ENCODE results near the gene POLR2I. TPM values are rescaled to one million over a fixed set of nuclear protein-coding genes. Genes with fewer than 3 reads are reported as not detected.

Gene POLR2I
- total RNA-seq, 1 donor from 2014 or later, result 85.8 TPM

- H3K4me1 Mint-ChIP-seq (ENCODE audit: low read depth), result peaks cover 15% of the 10 kb centered on the region
- H3K27ac Mint-ChIP-seq, result no peak overlapping the region
- H3K36me3 Mint-ChIP-seq (ENCODE audit: insufficient read depth), result peaks cover 13% of the 10 kb centered on the region
- H3K4me3 Mint-ChIP-seq (ENCODE audit: low read depth), result no peak overlapping the region
- no peaks in the 10 kb centered on the region for H3K9me3 Mint-ChIP-seq (ENCODE audit: low read depth)
- TF ChIP-seq, protein P1, sequence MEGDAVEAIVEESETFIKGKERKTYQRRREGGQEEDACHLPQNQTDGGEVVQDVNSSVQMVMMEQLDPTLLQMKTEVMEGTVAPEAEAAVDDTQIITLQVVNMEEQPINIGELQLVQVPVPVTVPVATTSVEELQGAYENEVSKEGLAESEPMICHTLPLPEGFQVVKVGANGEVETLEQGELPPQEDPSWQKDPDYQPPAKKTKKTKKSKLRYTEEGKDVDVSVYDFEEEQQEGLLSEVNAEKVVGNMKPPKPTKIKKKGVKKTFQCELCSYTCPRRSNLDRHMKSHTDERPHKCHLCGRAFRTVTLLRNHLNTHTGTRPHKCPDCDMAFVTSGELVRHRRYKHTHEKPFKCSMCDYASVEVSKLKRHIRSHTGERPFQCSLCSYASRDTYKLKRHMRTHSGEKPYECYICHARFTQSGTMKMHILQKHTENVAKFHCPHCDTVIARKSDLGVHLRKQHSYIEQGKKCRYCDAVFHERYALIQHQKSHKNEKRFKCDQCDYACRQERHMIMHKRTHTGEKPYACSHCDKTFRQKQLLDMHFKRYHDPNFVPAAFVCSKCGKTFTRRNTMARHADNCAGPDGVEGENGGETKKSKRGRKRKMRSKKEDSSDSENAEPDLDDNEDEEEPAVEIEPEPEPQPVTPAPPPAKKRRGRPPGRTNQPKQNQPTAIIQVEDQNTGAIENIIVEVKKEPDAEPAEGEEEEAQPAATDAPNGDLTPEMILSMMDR (IDR thresholded peaks at IDR 0.05; ENCODE audit: unreplicated experiment), result no peak
- no peaks in the 10 kb centered on the region for H3K27me3 Mint-ChIP-seq
- DNase-seq (ENCODE audit: low spot score, unreplicated experiment), result no peak
These were observed 37.3 kb upstream of the POLR2I start for GRCh38 chr19:36152019-36152351.

GRCh38 chr19:36151144-36152018 is 36.7 kb upstream of the POLR2I start:
- H3K27me3 Mint-ChIP-seq, result no peaks in the 10 kb centered on the region
- H3K9me3 Mint-ChIP-seq (ENCODE audit: low read depth), result no peaks in the 10 kb centered on the region
- peaks cover 13% of the 10 kb centered on the region for H3K4me1 Mint-ChIP-seq (ENCODE audit: low read depth)
- peaks cover 17% of the 10 kb centered on the region for H3K36me3 Mint-ChIP-seq (ENCODE audit: insufficient read depth)
- no peak overlapping the region for H3K4me3 Mint-ChIP-seq (ENCODE audit: low read depth)
- H3K27ac Mint-ChIP-seq, result no peak overlapping the region
- no peak for DNase-seq (ENCODE audit: low spot score, unreplicated experiment)
- TF ChIP-seq, protein P1 (IDR thresholded peaks at IDR 0.05; ENCODE audit: unreplicated experiment), result no peak

DNA sequence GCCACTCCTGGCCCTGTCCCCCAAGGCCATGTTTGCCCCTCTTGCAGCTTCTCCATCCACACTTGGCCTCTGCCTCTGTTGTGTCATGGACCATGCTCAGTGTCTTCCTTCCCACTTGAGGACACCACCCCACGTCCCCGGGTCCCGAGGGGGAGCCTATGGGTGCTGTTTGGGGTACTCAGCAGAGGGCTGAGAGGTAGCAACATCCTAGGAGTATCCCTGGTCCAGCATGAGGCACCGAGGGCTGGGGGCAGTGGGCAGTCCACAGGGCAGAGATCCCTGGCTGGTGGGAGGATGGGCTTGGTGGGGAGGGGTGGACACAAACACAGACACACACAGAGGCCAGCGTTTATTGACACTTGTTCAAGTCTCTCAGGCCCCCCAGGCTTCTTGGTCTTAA is 35.9 kb upstream of the POLR2I start:
- no peak overlapping the region for H3K27ac Mint-ChIP-seq
- H3K36me3 Mint-ChIP-seq (ENCODE audit: insufficient read depth), result peaks cover 19% of the 10 kb centered on the region
- no peak overlapping the region for H3K4me3 Mint-ChIP-seq (ENCODE audit: low read depth)
- H3K27me3 Mint-ChIP-seq, result no peaks in the 10 kb centered on the region
- TF ChIP-seq, protein P1 (IDR thresholded peaks at IDR 0.05; ENCODE audit: unreplicated experiment), result no peak
- H3K9me3 Mint-ChIP-seq (ENCODE audit: low read depth), result no peaks in the 10 kb centered on the region
- peaks cover 5% of the 10 kb centered on the region for H3K4me1 Mint-ChIP-seq (ENCODE audit: low read depth)
- no peak for DNase-seq (ENCODE audit: low spot score, unreplicated experiment)

DNA sequence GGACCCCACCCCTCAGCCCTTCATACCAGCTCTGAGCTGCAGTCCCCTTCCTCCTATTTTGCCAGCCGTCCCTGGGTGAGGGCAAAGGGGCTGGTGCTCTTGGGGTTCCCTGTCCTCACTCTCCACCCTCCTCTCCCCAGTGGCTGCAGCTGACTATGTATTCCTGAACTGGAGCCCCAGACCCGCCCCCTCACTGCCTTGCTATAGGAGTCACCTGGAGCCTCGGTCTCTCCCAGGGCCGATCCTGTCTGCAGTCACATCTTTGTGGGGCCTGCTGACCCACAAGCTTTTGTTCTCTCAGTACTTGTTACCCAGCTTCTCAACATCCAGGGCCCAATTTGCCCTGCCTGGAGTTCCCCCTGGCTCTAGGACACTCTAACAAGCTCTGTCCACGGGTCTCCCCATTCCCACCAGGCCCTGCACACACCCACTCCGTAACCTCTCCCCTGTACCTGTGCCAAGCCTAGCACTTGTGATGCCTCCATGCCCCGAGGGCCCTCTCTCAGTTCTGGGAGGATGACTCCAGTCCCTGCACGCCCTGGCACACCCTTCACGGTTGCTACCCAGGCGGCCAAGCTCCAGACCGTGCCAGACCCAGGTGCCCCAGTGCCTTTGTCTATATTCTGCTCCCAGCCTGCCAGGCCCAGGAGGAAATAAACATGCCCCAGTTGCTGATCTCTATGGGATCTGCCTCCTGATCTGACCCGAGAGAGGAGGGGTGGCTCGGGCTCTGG is 35.2 kb upstream of the POLR2I start:
- TF ChIP-seq, protein P1 (IDR thresholded peaks at IDR 0.05; ENCODE audit: unreplicated experiment), result no peak
- no peaks in the 10 kb centered on the region for H3K9me3 Mint-ChIP-seq (ENCODE audit: low read depth)
- H3K27ac Mint-ChIP-seq, result peak overlapping the region; percentile 81
- H3K4me3 Mint-ChIP-seq (ENCODE audit: low read depth), result no peak overlapping the region
- H3K36me3 Mint-ChIP-seq (ENCODE audit: insufficient read depth), result peaks cover 18% of the 10 kb centered on the region
- no peak for DNase-seq (ENCODE audit: low spot score, unreplicated experiment)
- no peaks in the 10 kb centered on the region for H3K27me3 Mint-ChIP-seq
- H3K4me1 Mint-ChIP-seq (ENCODE audit: low read depth), result no peaks in the 10 kb centered on the region

GRCh38 chr19:36144624-36145023 is 29.9 kb upstream of the POLR2I start:
- H3K36me3 Mint-ChIP-seq (ENCODE audit: insufficient read depth), result peaks cover 29% of the 10 kb centered on the region
- H3K4me3 Mint-ChIP-seq (ENCODE audit: low read depth), result no peak overlapping the region

More at GRCh38 chr19:36144624-36145023, 29.9 kb upstream of the POLR2I start:
- H3K4me1 Mint-ChIP-seq (ENCODE audit: low read depth), result peaks cover 6% of the 10 kb centered on the region
- TF ChIP-seq, protein P1 (IDR thresholded peaks at IDR 0.05; ENCODE audit: unreplicated experiment), result no peak
- no peak overlapping the region for H3K27ac Mint-ChIP-seq
- H3K27me3 Mint-ChIP-seq, result no peaks in the 10 kb centered on the region
- DNase-seq (ENCODE audit: low spot score, unreplicated experiment), result no peak
- peaks cover 4% of the 10 kb centered on the region for H3K9me3 Mint-ChIP-seq (ENCODE audit: low read depth)
